Hepatocyte (in vitro differentiated cells): ENCODE data around the gene PPP2R2C. TPM values are rescaled to one million over a fixed set of nuclear protein-coding genes. Genes with fewer than 3 reads are reported as not detected.

Source experiments
- DNase-seq: peaks from one replicate; pipeline ENCODE4 v3.0.0-alpha.2; 2016; ENCODE audit warnings: low spot score
- H2AFZ ChIP-seq: fragments of 200-600 bp; sonication (generic); 2 replicates; pipeline ENCODE4 v1.6.0; 2016; ENCODE audit warnings: antibody characterized with exemption, mild to moderate bottlenecking
- H3K27ac ChIP-seq: fragments of 200-600 bp; sonication (generic); 2 replicates; pipeline ENCODE4 v1.5.1; 2016; ENCODE audit warnings: mild to moderate bottlenecking
- H3K27me3 ChIP-seq: fragments of 200-600 bp; sonication (generic); 2 replicates; pipeline ENCODE4 v1.6.1; 2016
- H3K36me3 ChIP-seq: fragments of 200-600 bp; sonication (generic); replicated peaks from 2 replicates; pipeline ENCODE4 v1.5.1; 2016; ENCODE audit warnings: low read depth; ENCODE audit not compliant: insufficient read depth
- H3K4me1 ChIP-seq: fragments of 200-600 bp; sonication (generic); 2 replicates; pipeline ENCODE4 v1.5.1; 2016; ENCODE audit warnings: mild to moderate bottlenecking, moderate library complexity; ENCODE audit not compliant: insufficient read depth
- H3K4me2 ChIP-seq: fragments of 200-600 bp; sonication (generic); 2 replicates; pipeline ENCODE4 v1.6.0; 2016
- H3K4me3 ChIP-seq: fragments of 200-600 bp; sonication (generic); 2 replicates; pipeline ENCODE4 v1.5.1; 2016; ENCODE audit warnings: mild to moderate bottlenecking
- H3K79me2 ChIP-seq: fragments of 200-600 bp; sonication (generic); 2 replicates; pipeline ENCODE4 v1.6.0; 2017; ENCODE audit warnings: mild to moderate bottlenecking
- H3K9me2 ChIP-seq: fragments of 200-600 bp; sonication (generic); replicated peaks from 2 replicates; pipeline ENCODE4 v1.6.0; 2017; ENCODE audit warnings: mild to moderate bottlenecking; ENCODE audit not compliant: insufficient read depth
- H3K9me3 ChIP-seq: fragments of 200-600 bp; sonication (generic); 2 replicates; pipeline ENCODE4 v1.5.1; 2016; ENCODE audit warnings: low read depth, mild to moderate bottlenecking
- H4K20me1 ChIP-seq: fragments of 200-600 bp; sonication (generic); 2 replicates; pipeline ENCODE4 v1.6.0; 2016; ENCODE audit warnings: mild to moderate bottlenecking; ENCODE audit not compliant: insufficient read depth, poor library complexity, severe bottlenecking
- EZH2 ChIP-seq: fragments of 200-600 bp; sonication (generic); IDR thresholded peaks from 2 replicates; pipeline ENCODE4 v1.6.1; 2016; ENCODE audit warnings: antibody characterized with exemption, mild to moderate bottlenecking, borderline replicate concordance
- EZH2phosphoT487 ChIP-seq: fragments of 200-600 bp; sonication (generic); IDR thresholded peaks from one replicate; pipeline ENCODE4 v1.6.1; 2018; ENCODE audit warnings: antibody characterized with exemption, mild to moderate bottlenecking, low read depth, moderate library complexity; ENCODE audit not compliant: unreplicated experiment, severe bottlenecking
- WGBS: methylation state at CpG from one replicate; pipeline ENCODE4 v1.1.6; 2016; ENCODE audit warnings: low lambda C conversion rate; ENCODE audit errors: missing lambda C conversion rate; 5-methylcytosine and 5-hydroxymethylcytosine counted together
- polyA plus RNA-seq: library from polyadenylated mRNA; unstranded; fragments of >200 nt; fragmentation: Nextera tagmentation; extraction: Ambion mirVana; gene quantifications from 2 replicates; pipeline ENCODE4 v1.2.1, GENCODE V29; 2016
- total RNA-seq: library from RNA; depleted of rRNA; stranded (reverse); fragments of >200 nt; gene quantifications from 2 replicates; pipeline ENCODE4 v1.2.3, GENCODE V29; 2014
- TF ChIP-seq, protein P1 (sequence below): fragments of 200-600 bp; sonication (generic); IDR thresholded peaks from 2 replicates; pipeline ENCODE4 v1.5.1; 2016; ENCODE audit warnings: antibody characterized with exemption, mild to moderate bottlenecking; ENCODE audit not compliant: poor library complexity

PPP2R2C gene
- total and polyA plus RNA-seq, 2 experiments from 2014 or later = 0.35 to 0.67 TPM

DNA sequence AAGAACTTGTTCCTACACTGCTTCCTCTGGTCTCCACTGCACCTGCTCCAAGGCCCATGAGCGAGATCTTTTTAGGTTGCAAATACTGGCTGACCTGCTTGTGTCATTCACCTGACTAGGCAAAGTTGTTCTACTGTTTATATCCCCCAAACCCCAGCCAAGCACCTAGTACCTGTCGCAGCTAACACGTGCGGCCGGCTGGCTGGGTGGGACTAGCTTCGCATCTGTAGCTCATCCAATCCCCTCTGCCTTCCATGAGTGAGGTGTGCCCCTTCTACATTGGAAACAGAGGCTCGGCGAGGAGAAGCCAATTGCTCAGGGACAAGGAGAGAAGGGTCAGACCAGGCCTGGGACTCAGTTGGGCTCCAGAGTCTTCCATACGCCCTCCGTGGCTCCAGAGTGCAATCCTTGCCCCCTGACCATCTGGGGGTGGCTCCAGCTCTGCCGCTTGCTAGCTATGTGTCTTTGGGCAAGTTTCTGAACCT, 116.3 kb downstream of the PPP2R2C start:
- H3K4me2 ChIP-seq = no peak overlapping the region

DNA sequence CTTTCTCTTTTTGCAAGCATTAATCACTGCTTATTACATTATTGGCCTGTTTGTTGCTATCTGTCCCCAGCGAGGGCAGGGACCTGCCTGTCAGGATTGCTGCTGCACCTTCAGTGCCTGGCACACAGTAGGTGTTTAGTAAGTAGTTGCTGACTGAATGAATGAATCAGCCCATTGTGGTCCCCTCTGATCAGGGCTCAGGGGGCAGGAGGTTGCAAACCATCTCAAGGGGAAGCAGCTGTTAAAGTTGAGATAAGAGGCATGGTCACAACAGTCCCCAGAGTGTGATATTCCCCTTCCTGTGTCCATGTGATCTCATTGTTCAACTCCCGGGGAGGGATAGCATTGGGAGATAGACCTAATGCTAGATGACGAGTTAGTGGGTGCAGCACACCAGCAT, 117.4 kb downstream of the PPP2R2C start:
- Histone ChIP-seq H3K4me1 (no peaks in the 10 kb centered on the region), H3K79me2 (no peaks in the 10 kb centered on the region), H3K4me2 (no peak overlapping the region), H3K9me3 (no peaks in the 10 kb centered on the region), H4K20me1 (no peaks in the 10 kb centered on the region), H3K27ac (no peak overlapping the region), H3K27me3 (no peaks in the 10 kb centered on the region), H3K36me3 (no peaks in the 10 kb centered on the region), H3K9me2 (no peaks in the 10 kb centered on the region), H3K4me3 (no peak overlapping the region), H2AFZ (no peak overlapping the region)
- no peak for DNase-seq
- TF ChIP-seq, protein P1, sequence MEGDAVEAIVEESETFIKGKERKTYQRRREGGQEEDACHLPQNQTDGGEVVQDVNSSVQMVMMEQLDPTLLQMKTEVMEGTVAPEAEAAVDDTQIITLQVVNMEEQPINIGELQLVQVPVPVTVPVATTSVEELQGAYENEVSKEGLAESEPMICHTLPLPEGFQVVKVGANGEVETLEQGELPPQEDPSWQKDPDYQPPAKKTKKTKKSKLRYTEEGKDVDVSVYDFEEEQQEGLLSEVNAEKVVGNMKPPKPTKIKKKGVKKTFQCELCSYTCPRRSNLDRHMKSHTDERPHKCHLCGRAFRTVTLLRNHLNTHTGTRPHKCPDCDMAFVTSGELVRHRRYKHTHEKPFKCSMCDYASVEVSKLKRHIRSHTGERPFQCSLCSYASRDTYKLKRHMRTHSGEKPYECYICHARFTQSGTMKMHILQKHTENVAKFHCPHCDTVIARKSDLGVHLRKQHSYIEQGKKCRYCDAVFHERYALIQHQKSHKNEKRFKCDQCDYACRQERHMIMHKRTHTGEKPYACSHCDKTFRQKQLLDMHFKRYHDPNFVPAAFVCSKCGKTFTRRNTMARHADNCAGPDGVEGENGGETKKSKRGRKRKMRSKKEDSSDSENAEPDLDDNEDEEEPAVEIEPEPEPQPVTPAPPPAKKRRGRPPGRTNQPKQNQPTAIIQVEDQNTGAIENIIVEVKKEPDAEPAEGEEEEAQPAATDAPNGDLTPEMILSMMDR = no peak
- TF ChIP-seq EZH2 = no peak
- TF ChIP-seq EZH2phosphoT487 = no peak
- 43% methylated on average over 3 of the region's 3 CpGs for WGBS

More for the DNA sequence above, 116.3 kb downstream of the PPP2R2C start:
- no peaks in the 10 kb centered on the region for H4K20me1 ChIP-seq
- no peaks in the 10 kb centered on the region for H3K36me3 ChIP-seq
- 85% methylated on average over 11 of the region's 11 CpGs for WGBS
- H3K4me3 ChIP-seq = no peak overlapping the region
- no peaks in the 10 kb centered on the region for H3K27me3 ChIP-seq
- H3K4me1 ChIP-seq = no peaks in the 10 kb centered on the region
- H2AFZ ChIP-seq = no peak overlapping the region
- TF ChIP-seq EZH2phosphoT487 = no peak
- TF ChIP-seq EZH2 = no peak
- TF ChIP-seq, protein P1 = no peak
- H3K9me2 ChIP-seq = no peaks in the 10 kb centered on the region
- no peak overlapping the region for H3K27ac ChIP-seq
- H3K79me2 ChIP-seq = no peaks in the 10 kb centered on the region
- no peak for DNase-seq
- no peaks in the 10 kb centered on the region for H3K9me3 ChIP-seq

GRCh38 chr4:6354626-6355025, 117.8 kb downstream of the PPP2R2C start:
- no peaks in the 10 kb centered on the region for H3K79me2 ChIP-seq
- no peaks in the 10 kb centered on the region for H3K9me3 ChIP-seq
- H3K36me3 ChIP-seq = no peaks in the 10 kb centered on the region
- no peaks in the 10 kb centered on the region for H3K27me3 ChIP-seq
- H3K4me3 ChIP-seq = no peak overlapping the region
- no peaks in the 10 kb centered on the region for H3K4me1 ChIP-seq
- TF ChIP-seq, protein P1 = no peak
- TF ChIP-seq EZH2phosphoT487 (no peak), EZH2 (no peak)
- H4K20me1 ChIP-seq = no peaks in the 10 kb centered on the region
- no peak overlapping the region for H3K27ac ChIP-seq
- no peaks in the 10 kb centered on the region for H3K9me2 ChIP-seq
- no peak overlapping the region for H2AFZ ChIP-seq
- no peak for DNase-seq
- 73% methylated on average over 8 of the region's 8 CpGs for WGBS
- H3K4me2 ChIP-seq = no peak overlapping the region

GRCh38 chr4:6354119-6354518, 118.3 kb downstream of the PPP2R2C start:
- Histone ChIP-seq H3K27ac (no peak overlapping the region), H3K9me2 (no peaks in the 10 kb centered on the region), H3K4me1 (no peaks in the 10 kb centered on the region), H3K36me3 (no peaks in the 10 kb centered on the region), H3K27me3 (no peaks in the 10 kb centered on the region), H4K20me1 (no peaks in the 10 kb centered on the region), H3K9me3 (no peaks in the 10 kb centered on the region), H3K4me2 (no peak overlapping the region), H2AFZ (no peak overlapping the region), H3K4me3 (no peak overlapping the region), H3K79me2 (no peaks in the 10 kb centered on the region)
- no peak for DNase-seq
- TF ChIP-seq EZH2phosphoT487 = no peak
- TF ChIP-seq, protein P1 = no peak
- no peak for TF ChIP-seq EZH2
- WGBS = 77% methylated on average over 15 of the region's 15 CpGs
